HG03432 (cell line): Measurements from ENCODE around the gene OR11H7.
"Not testable (repeated sequence)": the region's sequence is repeated elsewhere in the genome, so short reads cannot be mapped to it uniquely, and the experiment has no call there.

Experiments used
- ATAC-seq: cut with Tn5 transposase; IDR thresholded peaks from one replicate; pipeline ENCODE4 v1.9.1; 2021; ENCODE audit warnings: mild to moderate bottlenecking, moderate library complexity; ENCODE audit not compliant: unreplicated experiment

Gene OR11H7

DNA sequence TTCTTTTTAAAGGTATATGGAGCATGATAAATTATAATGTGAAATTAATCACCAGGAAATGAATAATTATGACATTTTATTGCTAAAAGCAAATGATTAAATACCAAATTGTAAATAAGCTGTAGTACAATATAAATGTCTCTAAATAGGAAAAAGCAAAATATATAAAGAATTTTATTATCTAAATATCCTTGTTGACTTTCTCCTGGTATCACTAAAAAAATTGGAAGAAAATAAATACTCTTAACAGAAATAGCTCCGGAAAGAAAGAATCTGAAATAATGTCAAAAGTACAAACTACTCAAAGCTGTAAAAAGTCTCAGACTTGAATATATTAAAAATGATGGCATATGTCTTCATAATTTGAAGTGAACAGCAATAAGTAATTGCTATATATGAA is at the start of gene OR11H7:
Gene OR11H7 (plus strand): TSS at position 301 of the 400 bp plus-strand sequence.
- ATAC-seq = no peak

DNA sequence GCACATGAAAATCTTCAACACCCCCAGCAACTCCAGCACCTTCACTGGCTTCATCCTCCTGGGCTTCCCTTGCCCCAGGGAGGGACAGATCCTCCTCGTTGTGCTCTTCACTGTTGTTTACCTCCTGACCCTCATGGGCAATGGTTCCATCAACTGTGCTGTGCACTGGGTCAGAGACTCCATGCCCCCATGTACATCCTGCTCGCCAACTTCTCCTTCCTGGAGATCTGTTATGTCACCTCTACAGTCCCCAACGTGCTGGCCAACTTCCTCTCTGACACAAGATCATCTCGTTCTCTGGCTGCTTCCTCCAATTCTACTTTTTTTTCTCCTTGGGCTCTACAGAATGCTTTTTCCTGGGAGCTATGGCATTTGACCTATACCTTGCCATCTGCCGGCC is 49.6 kb upstream of the OR11H7 start:
- no peak for ATAC-seq

DNA sequence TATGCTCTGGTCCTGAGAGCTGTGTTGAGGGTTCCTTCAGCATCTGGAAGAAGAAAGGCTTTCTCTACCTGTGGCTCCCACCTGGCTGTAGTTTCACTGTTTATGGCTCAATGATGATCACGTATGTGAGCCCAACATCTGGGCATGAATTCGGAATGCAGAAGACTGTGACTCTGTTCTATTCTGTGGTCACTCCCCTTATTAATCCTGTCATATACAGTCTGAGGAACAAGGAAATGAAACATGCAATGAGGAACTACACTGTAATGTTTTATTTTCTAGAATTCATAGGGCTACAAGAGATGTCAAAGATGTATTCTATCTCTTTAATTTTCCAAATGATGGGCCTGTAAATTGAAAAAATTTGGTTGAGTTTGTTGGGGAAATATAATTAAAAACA is 48.9 kb upstream of the OR11H7 start:
- ATAC-seq = no peak

DNA sequence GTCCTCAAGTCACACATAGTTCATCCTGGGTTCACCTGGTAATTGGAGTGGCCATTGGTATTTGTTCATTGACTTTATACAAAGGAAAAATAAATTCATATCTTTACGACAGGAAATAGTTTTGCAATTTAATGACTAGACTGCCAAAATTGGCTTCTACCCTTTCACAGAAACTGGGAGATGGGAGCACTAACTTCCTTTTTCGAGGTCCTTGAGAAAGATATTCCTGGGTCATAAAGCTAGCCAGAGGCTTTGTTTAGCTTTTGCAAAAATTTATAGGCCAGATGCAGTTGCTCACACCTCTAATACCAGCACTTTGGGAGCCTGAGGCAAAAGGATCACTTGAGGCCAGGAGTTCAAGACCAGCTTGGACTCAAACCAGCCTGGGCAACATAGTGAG is 48.3 kb upstream of the OR11H7 start:
- no peak for ATAC-seq

DNA sequence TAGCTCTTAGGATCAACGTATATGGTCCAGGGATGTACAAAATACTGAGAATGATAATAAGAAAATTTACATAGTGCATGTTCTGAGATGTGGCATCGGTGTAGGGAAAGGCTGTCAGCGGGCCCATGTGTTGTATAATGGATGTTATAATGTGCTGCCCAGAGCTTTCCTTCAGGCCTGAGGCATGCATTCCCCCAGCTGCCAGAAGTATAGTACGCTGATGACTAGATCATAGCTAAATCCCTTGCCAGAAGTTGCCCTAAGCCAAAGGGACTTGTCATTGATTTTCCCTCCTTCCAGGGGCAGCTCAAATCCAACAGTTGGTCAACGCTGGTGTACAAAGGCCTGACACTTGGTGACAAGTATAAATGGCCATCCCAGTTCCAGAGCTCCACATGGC is 44.6 kb upstream of the OR11H7 start:
- ATAC-seq = no peak

DNA sequence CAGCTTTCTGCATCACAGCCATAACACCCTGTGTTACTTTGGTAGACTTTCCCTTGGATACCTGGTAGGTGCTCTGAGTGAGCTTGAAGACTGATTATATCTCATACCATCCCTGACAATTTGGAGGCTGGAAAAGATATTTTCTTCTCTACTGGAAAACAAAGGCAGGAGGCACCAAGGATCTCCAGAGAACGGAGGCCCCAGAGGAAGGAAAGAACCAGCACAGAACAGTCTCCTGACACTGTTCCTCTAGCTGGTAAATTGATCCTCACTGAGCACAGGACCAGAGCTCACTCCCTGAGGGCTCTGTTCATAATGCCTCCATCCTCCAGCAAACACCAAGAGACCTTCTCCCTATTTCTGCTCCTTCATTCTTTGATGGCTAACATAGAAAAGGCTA is 38.2 kb upstream of the OR11H7 start, which contains the start of gene OR11G2:
Gene OR11G2 (plus strand): TSS at position 301 of the 400 bp plus-strand sequence. CDS start 6,542 bp downstream, outside the sequence.
- no peak for ATAC-seq

DNA sequence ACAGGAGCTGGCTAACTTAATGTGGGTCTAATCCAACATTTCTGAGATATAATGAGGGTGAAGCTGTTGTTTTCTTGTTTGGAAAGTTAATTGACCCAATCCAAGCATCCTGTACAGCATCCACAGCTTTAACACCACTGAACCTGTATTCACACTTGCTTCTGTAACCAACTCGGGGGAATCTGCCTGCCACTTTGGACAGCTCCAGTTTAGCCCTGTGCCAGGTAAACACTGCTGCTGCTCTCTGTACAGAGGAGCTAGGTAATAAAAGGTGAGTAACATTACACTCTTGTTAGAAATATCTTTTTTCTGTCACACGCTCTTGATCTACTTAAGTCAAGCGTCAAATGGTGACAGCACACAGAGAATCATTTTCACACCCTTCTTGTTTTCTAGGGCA is 37.4 kb upstream of the OR11H7 start:
- ATAC-seq = no peak

DNA sequence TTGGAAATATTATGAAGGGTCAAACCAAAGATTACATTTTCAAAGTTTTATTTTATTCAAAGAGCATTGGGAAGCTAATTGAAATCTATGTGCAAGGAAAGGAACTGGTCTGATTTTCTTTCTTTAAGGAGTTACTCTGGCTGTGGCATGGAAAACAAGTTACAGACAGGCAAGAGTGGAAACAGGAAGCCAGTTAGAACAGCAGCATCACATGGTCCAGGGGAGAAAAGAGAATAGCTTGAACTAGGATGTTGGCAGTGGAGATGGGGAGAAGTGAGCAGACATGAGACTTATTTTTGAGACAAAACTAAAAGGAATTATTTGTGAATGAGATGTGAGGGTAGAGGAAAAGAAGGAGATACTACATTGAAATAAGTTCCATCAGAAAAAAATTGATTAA is 34.7 kb upstream of the OR11H7 start:
- no peak for ATAC-seq

DNA sequence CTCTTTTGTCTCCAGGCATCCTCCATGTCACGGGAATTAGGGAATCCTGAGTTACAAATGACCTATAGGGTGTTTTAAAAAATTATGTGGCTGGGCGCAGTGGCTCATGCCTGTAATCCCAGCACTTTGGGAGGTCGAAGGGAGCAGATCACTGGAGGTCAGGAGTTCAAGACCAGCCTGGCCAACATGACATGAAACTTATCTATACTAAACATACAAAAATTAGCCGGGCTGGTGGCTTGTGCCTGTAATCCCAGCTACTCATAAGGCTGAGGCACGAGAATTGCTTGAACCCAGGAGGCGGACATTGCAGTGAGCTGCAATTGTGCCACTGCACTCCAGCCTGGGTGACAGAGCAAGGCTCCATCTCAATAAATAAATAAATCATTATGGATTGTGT is 33.6 kb upstream of the OR11H7 start:
- not testable (repeated sequence) for ATAC-seq

DNA sequence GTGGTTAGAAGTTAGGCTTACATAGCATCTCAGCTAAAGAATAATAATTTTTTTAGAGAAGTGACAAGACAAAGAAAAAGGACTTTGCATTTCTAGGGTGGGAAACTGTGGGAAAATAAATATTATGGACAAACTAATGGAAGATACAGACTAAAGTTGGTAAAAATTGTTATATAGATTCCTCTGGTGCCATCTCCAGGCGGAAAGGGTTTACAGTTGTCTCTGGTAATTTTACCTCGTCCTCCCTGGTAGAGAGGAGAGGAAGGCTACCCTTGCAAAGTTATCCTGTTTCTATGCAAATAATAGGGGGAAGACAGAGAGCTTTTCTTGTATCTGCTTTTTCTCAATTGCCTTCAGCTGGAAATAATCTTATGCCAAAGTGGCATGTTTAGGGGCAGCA is 32.9 kb upstream of the OR11H7 start:
- no peak for ATAC-seq

DNA sequence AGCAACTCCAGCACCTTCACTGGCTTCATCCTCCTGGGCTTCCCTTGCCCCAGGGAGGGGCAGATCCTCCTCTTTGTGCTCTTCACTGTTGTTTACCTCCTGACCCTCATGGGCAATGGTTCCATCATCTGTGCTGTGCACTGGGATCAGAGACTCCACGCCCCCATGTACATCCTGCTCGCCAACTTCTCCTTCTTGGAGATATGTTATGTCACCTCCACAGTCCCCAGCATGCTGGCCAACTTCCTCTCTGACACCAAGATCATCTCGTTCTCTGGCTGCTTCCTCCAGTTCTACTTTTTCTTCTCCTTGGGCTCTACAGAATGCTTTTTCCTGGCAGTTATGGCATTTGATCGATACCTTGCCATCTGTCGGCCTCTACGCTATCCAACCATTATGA is 31.3 kb upstream of the OR11H7 start:
- ATAC-seq = no peak

DNA sequence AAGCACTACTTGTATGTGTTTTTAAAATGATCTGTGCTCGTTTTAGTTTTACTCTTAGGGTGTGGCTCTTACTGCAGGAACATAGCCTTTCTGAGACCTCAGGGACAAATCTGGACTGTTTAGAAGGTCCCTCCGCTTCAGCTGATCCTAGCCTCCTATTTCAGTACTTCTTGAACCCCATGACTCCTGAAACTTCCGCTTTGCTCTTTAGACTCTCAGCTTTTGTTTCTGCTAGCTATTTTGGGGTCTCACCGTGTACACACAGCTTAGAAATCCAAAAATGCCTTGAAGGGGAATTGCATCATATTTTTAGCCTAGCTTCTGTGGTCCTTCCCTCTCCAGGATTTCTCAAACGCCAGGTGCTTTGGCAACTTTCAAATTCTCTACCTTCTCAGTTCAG is 29.8 kb upstream of the OR11H7 start:
- no peak for ATAC-seq

DNA sequence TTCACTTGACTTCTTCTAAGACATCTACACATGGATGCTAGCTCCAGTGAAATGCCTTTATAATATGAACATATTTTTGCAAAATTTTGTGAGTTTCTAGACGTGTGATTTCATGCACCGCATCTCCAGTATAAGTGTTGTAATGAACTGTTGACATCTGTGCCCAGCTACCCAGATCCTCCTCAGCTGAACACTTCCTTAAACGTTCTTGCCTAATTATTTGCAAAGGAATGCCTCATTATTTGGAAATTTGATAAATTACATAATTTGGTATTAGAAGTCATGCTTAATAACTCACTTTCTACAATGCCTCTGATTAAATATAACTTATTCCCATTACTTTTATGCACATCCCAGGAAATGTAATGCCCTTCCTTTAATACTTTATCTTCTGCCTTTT is 24.1 kb upstream of the OR11H7 start:
- ATAC-seq = no peak

DNA sequence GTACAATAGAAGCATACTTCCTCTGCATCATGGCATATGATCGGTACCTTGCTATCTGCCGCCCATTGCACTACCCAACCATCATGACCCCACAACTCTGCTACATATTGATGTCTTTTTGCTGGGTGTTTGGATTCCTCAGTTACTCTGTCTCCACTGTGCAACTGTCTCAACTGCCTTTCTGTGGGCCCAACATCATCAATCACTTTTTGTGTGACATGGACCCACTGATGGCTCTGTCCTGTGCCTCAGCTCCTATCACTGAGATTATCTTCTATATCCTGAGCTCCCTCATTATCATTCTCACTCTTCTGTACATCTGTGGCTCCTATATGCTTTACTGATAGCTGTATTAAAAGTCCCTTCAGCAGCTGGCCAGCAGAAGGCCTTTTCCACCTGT is 19.2 kb upstream of the OR11H7 start:
- no peak for ATAC-seq

DNA sequence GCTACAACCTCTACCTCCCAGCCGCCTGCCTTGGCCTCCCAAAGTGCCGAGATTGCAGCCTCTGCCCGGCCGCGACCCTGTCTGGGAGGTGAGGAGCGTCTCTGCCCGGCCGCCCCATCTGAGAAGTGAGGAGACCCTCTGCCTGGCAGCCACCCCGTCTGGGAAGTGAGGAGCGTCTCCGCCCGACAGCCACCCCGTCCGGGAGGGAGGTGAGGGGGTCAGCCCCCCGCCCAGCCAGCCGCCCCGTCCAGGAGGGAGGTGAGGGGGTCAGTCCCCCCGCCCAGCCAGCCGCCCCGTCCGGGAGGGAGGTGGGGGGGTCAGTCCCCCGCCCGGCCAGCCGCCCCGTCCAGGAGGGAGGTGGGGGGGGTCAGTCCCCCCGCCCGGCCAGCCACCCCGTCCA is 16.4 kb upstream of the OR11H7 start:
- not testable (repeated sequence) for ATAC-seq

DNA sequence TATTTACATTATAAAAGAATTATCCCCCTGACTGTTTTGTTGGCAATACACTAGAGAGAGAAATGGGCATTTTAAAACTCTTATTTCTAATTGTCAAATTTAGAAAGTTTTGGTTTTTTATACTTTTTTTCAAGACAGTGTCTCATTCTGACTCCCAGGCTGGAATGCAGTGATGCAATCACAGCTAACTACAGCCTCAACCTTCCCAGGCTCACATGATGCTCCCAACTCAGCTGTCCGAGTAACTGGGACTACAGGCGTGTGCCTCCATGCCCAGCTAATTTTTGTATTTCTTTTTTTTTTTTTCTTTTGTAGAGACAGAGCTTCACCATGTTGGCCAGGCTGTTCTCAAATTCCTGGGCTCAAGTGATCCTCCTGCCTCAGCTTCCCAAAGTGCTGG is 13.6 kb upstream of the OR11H7 start:
- no peak for ATAC-seq

DNA sequence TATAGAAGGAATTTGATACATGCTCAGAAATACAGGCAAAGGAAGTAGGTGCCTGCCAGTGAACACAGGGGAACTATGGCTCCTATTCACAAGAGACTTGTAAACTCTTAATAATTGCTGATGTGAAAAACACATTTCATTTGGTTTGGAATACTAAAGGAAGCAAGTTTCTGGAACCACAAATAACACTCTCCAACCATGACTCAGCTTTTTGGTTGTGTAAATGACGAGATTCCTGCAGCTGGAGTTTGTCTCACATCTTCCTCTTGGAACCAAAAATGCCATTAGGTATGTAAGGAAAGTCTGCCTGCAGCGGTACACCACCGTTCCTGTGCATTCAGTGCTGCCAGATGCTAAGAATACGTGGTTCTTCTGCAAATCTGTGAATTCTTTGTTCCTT is 9.7 kb upstream of the OR11H7 start:
- ATAC-seq = no peak

DNA sequence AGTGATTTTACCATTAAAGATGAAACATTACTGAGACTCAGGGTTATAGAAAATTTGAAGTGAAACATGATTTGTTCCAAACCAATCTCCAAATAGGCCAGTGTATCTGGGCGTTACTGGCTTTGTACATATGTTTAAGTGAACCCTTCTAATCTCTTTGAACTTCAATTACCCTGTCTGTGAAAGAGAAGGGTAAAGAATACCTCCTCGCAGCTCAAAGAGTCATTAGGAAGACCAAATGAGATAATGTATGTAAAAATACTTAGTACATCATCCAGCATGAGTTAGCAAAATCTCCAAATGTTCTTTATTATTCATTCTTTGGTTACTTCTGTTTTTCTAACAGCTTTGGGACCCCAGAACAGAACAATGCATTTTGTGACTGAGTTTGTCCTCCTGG is 5.4 kb upstream of the OR11H7 start, which contains the start of gene OR11H6:
Gene OR11H6 (plus strand): TSS at position 301 of the 400 bp plus-strand sequence. CDS start 0 bp downstream, at position 301.
- no peak for ATAC-seq

DNA sequence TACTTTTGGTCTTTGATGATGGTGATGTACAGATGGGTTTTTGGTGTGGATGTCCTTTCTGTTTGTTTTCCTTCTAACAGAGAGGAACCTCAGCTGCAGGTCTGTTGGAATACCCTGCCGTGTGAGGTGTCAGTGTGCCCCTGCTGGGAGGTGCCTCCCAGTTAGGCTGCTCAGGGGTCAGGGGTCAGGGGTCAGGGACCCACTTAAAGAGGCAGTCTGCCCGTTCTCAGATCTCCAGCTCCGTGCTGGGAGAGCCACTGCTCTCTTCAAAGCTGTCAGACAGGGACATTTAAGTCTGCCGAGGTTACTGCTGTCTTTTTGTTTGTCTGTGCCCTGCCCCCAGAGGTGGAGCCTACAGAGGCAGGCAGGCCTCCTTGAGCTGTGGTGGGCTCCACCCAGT is 6.6 kb downstream of the OR11H7 start:
- not testable (repeated sequence) for ATAC-seq

DNA sequence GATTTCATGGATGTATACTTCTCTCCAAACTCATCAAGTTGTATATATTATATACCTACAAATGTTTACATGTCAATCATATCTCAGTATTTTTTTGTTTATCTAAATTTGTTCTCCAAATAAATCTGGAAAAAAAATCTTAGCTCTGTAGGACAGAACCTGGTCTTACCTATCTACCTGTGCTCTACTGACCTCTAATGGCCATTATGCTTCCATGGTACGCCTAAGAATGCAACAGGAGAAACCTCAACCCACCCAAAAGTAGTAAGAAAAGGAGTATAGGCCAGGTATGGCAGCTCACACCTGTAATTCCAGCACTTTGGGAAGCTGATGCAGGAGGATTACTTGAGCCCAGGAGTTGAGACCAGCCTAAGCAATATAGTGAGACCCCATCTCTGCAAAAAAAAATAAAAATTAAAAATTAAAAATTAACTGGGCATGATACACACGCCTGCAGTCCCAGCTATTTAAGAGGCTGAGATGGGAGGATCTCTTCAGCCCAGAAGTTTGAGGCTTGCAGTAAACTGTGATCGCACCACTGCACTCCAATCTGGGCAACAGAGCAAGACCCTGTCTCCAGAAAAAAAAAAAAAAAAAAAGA is 19.0 kb downstream of the OR11H7 start:
- no peak for ATAC-seq

DNA sequence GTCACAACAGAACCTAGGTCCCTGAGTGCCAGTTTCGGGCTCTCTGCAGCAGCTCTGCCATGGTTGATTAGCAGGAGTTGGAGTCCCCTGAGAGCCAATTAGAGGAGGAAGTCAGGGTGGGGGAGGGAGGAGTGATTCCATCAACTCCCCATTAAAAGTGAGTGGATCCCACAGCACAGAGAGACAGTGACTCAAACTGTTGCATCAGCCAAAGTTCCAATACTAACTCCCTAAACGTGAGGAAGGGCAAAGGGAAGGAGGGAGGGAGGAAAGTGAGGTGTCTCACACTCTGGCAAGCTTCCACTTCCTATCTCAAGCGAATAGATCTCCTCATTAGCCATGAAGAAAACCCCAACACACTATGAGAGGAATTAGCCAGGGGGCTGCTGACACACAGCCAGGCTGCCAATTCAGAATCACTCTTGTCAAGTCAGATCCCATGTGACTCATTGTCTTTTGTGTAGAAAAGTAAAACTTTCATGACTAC is 33.9 kb downstream of the OR11H7 start:
- ATAC-seq = no peak

DNA sequence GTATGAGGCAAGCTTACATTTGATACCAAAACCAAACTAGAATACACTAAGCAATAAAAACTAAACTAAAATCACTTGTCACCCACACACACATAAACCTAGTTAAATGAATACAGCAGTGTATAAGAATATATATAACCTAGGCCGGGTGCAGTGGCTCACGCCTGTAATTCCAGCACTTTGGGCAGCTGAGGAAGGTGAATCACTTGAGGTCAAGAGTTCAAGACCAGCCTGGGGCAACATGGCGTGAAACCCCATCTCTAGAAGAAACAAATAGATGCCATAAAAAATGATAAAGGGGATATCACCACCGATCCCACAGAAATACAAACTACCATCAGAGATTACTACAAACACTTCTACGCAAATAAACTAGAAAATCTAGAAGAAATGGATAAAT is 35.6 kb downstream of the OR11H7 start:
- not testable (repeated sequence) for ATAC-seq

DNA sequence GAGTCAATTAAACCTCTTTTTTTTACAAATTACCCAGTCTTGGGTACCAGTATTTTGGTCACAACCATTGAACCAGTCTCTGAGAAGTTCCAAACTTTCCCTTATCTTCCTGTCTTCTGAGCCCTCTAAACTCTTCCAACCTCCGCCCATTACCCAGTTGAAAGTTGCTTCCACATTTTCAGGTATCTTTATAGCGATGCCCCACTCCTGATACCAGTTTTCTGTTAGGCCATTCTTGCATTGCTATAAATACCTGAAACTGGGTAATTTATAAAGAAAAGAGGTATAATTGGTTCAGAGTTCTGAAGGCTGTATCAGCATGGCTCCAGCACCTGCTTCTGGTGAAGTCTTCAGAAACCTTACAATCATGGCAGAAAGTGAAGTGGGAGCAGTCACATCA is 45.3 kb downstream of the OR11H7 start:
- ATAC-seq = no peak
